ENCODE results near the gene ATP6V0E1.

GRCh38 chr5:173078878-173079277 lies 95.3 kb downstream of the ATP6V0E1 start:
- no peak for TF ChIP-seq CTCF (IDR thresholded peaks at IDR 0.05; ENCODE audit: low read length)
- TF ChIP-seq EZH2 (optimal IDR thresholded peaks at IDR 0.05; ENCODE audit: low read depth, low read length), result no peak
